GM18499 (cell line): ENCODE measurements around the gene EPHB1.
"Not testable (repeated sequence)": the region's sequence is repeated elsewhere in the genome, so short reads cannot be mapped to it uniquely, and the experiment has no call there.

Experiments used
- ATAC-seq: cut with Tn5 transposase; IDR thresholded peaks from one replicate; pipeline ENCODE4 v1.9.1; 2021; ENCODE audit warnings: moderate number of reproducible peaks; ENCODE audit not compliant: insufficient read depth, unreplicated experiment

The EPHB1 gene

DNA sequence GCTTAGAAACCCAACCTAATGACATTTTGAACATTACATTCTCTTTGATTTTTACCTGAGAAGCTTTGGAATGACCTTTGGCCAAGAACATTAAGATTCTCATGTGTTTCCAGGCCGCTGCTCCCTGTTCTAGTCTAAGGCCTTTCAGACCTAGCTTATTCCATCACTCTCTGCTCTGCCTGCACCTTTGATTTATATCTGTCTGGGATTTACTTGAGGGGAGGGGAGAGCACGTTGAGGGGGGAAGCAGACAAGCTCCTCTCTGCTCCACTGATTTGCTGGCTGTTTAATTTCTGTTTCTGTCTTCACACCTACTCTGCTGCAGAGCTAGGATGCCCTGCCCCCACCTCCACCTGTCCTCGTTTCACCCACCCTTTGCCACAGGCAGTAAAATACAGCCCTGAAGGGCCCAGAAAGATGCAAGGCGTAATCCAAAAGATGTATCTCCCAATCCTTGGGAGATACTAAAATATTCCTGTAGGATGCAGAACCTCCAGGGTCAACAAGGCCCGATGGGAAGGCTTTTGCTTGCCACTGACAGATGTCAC is 429.8 kb downstream of the EPHB1 start:
- ATAC-seq, result no peak

DNA sequence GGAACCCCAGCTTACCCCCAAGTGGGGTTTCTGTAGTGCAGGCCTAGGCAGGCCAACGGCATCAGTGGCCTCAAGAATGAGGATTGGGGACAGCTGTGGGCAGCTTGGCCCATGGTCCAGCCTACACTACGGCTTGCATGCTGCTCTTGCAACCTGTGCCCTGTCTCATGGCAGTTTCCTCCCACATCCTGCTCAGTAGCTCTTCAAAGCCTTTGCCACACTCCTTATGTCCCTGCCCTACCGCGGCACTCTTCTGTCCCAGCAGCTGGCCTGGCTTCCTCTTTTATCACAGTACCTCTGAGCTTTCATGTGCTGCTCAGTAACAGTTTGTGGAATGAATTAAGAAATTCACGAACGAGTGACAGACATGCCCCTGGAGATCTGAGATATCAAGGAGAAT is 431.0 kb downstream of the EPHB1 start:
- no peak for ATAC-seq

DNA sequence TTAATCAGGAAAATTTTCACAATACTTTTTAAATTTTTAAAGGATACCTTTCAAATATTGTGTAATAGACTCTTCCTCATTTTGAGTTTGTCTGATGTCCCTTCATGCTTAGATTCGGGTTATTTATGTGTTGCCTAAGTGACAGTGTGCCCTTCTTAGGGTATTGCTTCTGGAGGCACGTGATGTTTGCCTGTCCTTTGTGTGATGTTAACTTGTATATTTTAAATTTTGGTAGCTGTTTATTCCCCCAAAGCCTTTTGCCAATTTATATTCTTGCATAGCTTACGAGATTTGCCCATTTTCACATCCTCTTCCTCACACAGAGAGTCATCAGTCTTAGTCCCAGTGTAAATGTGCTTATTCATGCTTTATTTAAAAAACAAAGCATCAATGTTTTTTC is 433.1 kb downstream of the EPHB1 start:
- ATAC-seq, result no peak

DNA sequence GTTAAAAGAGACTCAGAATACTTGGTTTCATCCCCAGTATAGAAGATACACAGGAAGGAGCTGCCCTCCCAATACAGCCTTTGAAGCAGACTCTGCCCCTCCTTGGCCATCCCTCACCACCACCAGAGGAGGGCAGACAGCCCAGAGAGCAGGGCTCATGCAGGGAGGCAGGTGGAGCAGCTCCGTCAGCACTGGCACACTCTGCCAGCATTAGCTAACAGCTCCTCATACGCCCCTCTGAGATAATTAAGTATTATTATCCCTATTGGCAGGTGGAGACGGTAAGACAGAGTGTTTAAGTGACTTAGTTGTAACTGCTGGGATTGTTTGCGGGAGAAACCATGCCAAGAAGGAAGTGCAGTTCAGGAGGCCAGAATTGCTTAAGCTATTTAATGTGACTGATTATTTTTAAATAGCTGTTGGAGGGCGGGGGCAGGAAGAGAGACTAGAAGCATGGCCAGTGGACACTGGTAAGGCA is 434.0 kb downstream of the EPHB1 start:
- no peak for ATAC-seq

DNA sequence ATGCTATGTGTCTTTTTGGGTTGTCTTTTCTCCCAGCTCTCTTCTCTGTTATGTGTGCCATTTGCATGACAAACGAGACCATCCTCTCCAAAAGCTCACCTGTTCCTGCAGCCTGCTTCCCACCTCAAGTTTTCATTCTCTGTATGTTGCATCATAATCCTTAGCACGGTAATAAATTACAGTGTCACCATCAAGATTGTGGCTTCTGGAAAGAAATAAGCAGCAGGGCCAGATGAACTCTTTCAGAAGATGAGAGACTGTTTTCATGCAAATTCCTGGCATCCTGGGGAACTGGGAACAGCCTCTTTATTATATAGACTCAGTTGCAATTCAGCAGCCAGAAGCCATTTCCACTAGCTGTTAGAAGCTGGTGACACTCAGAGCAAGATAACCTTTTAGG is 436.7 kb downstream of the EPHB1 start:
- no peak for ATAC-seq

DNA sequence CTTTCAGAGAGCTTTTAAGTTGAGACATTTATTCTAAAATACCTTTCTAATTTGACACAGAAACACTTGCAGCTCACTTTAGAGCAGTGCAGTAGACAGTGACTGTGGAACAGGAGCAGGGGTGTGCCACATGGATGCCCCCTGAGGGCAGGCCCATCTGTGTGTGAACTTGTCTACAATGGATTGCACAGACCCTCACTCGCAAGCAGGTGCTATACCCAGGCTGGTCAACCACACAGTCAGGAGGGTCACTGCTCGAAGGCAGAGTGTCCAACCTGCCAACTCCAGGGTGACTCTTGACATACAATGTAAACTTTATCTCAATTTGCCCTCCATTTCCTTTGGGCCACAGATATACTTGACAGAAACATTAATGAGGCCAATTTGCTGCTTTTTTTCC is 437.2 kb downstream of the EPHB1 start:
- ATAC-seq, result no peak

DNA sequence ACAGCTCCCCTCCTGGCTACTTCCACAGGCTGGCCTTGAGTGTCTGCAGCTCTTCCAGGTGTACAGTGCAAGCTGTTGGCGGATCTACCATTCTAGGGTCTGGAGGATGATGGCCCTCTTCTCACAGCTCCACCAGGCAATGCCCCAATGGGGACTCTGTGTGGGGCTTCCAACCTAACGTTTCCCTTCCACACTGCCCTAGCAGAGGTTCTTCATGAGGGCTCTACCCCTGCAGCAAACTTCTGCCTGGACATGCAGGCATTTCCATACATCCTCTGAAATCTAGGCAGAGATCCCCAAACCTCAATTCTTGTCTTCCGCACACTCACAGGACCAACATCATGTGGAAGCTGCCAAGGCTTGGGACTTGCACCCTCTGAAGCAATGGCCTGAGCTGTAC is 438.4 kb downstream of the EPHB1 start:
- not testable (repeated sequence) for ATAC-seq

DNA sequence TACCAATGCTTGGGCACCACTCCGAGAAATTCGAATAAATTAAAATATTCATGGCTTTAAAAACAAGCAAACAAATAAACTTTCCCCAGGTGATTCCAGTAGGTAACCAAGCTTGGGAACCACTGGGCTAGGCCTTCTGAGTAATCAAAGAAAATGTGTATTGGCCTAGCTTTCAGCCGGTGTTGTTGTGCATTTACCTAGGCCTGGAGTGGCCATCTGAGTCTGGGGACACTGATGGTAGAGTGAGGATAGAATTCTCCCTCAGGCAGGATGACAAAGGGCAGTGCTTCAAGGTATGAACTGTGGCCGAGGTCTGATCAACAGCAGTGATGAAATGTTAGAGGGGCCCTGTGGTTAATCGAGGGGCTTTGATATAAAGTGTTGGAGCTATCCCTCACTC is 440.5 kb downstream of the EPHB1 start:
- ATAC-seq, result no peak

DNA sequence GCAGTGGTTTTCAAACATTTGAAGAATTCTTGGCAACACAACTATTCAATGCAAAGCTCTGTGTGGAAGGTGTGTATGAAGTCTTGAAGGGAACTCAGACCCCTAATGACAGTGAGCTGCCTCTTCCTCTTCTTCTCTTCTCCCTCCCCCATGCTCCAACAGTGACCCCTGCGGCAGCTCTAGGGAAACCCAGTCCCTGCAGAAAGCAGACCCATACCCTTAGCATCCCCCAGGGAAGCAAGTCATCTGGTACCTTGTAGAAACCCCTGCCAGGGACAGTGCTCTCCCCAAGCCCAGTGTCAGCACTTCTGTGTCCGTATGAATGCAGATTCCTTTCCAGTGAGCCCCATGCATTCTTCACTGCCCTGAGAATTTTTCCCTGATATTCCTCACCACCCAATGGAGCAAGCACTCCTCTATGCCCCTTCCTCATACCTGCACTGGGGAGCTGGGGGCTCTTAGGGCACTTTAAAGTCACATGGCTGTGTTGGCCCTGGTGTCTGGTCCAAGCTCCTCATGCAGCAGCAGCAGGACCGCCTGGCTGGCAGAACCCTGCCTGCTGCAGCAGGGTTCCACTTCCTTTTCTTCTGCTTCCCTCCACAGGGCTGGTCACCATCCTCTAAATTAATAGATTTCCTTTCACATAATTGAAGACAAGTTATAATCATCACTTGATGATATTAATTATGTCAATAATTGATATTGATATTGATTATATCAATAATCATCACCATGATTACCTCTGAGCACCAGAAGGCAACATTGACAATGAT is 442.5 kb downstream of the EPHB1 start:
- no peak for ATAC-seq

DNA sequence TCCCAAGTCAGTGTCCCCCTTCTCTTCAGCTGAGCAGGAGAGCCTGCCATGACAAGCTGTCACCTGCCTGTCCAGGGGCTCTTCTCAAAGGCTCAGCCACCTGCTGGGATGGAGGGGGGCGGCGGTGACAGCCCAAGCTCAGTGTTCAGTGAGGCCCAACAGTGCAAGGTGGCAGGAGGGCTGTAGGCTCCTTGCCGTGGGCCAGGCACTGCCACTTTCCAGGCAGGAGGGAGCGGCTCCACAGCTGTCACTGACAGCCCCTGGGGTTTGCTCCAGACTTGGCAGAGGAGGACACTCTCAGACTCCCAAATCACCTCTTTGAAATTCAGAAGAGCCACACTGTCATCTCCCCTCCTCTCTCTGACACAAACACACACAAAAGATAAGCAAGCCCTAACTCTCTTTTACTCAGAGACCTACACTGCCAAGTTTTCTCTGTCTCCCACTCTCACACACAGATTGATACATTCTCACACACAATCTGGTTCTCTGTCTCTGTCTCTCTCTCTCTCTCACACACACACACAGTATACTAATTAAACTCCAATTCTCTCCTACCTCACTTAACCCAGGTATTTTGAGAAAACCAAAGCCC is 443.3 kb downstream of the EPHB1 start:
- ATAC-seq, result no peak

DNA sequence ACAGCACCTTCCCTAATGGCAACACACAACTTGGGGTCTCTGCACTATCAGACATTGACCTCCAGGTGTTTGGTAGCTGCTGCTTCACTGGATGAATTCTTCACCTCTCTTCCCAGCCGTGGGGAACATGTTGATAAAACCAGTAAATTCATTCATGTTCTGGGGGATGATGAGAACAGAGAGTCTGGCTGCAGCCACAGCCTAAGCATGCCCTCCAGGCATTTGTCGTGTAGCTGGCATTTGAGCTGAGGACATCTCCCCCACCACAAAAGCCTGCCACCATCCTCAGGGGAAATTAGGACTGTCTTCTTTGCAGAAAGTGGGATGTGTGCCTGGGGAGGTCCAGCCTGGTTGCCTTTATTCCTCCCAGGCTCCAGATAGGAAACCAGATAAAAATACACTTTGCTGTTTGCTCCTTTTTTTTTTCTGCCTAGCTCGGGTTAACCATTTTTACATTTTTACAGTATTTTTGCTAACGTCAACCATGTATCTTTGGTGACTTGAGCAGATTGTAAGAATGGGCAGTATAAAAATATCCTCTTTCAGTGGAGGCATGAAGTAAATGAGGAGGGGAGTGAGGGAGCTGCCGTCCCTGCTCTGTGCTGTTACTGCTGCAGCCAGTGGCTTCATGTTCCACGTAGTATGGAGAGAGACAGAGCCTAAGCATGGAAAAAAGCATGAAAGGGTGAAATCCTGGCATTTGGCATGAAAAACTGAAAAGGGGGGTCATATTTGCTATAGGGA is 444.0 kb downstream of the EPHB1 start:
- no peak for ATAC-seq

DNA sequence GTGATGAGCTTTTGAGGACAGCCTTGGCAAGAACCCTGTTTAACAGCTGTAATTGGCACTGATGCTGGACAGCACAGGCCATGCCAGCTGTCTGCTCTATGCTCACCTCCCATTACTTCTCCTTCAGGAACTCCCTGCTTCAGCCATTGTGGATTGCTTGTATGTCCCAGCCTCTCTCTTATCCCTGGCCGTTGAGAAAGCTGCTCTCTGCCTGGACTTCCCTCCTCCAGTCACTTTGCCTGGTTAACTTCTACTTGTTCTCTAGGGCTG is 444.5 kb downstream of the EPHB1 start:
- no peak for ATAC-seq

DNA sequence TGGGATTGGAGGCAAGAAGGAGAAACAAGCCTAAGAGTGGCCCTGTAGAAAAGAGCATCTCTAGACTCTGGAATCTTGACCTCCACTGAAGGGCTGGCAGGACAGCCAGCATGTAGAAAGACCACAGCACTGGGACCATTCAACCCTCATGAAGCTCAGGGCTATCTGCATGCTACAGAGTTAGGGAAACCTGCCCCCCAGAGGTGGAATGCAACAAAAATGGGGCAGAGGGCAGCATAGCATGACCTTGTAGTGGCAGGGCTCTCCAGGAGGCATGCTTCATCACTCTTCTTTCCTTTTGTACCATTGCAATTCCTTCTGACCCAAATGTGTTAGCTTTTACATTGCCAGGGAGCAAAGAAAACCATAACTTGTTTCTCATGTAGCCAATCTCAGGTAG is 445.4 kb downstream of the EPHB1 start:
- no peak for ATAC-seq

DNA sequence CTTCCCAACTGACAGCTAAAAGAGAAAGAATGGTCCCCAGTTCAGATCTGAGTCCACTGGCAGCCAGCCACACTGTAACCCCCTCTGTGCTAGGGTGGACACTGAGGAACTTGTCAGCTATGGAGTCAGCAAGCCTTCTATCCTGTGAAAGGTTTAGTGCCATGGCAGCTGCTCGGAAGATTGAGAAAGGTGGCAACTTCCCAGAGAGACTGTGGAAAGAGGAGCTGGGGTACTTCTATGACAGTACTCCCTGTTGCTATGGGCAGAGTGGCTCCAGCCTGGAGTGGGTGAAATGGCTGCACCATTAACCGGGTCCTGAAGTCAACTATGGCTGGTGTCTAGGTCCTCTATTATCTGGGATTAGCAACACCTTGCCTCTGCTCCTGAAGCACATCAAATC is 447.2 kb downstream of the EPHB1 start:
- no peak for ATAC-seq

DNA sequence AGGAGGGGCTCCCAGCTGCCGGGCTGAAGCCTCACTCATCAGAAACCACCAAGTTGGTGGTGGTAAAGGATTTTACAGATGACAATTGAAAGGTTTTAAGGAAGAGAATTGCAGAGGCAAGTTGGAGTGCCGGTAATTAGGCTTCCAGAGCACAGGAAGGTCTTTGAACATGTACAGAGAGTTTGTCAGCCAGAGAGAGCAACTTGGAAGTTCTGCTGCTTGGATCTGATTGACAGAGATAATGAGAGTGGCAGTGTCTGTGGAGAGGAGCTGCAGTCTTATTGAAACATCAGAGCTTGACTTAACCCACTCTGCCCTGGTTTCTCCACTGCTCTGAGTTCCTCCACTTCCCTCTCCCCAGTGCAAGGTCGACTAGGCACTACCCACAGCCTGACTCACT is 448.6 kb downstream of the EPHB1 start:
- no peak for ATAC-seq

DNA sequence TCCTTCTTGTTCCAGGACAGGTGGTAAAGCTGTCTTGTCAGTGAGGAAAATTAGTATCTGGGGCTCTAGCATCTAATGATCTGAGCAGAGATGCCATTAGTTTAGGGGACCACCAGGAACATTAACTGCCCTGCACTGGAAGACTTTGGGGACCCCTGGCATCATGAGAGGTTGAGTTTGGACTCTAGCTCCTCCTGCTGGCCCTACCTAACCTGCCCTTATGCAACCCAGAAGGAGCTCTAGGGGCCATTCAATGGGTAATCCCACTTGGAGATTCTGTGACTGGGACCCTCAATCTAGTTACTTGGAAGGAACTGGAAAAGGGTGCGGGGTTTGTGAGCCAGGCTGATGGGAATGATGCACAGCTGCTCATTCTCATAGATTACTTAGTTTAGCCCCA is 451.0 kb downstream of the EPHB1 start:
- no peak for ATAC-seq

DNA sequence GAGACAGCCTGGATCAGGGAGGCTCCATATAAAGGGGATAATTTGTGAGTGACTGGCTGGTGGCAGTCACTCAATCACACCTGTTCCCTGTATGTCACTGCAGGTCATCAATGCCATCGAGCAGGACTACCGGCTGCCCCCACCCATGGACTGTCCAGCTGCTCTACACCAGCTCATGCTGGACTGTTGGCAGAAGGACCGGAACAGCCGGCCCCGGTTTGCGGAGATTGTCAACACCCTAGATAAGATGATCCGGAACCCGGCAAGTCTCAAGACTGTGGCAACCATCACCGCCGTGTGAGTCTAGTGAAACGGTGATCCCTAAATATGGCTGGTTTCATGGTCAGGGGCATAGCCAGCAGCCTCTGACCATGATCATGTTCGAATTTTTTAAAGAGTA is 453.2 kb downstream of the EPHB1 start:
- no peak for ATAC-seq

DNA sequence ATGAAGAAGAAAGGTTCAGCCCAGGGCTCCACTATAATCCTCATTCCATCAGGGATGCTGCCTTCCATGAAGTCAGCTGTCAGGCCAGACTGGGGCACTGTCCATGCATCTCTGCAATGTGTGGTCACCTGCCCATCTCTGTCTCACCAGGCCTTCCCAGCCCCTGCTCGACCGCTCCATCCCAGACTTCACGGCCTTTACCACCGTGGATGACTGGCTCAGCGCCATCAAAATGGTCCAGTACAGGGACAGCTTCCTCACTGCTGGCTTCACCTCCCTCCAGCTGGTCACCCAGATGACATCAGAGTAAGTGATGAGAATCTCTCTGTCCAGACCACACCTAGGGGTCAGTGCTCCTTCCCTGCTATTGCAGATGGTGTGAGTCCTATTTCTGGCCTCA is 454.1 kb downstream of the EPHB1 start:
- ATAC-seq, result no peak

DNA sequence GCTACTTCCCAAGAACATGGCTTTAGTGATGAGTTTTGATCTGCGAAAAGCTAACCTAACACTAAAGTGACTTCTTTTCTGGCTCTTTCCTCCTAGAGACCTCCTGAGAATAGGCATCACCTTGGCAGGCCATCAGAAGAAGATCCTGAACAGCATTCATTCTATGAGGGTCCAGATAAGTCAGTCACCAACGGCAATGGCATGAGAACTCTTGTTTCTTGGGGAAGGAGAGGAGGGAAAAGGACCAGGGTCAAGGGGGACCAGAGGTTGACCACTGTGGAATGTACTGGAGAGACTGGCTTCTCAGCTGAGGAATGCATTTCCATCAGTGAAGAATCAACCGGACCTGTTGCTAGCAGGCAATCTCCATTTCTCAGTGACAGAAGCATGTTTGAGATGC is 463.9 kb downstream of the EPHB1 start:
- ATAC-seq, result no peak

DNA sequence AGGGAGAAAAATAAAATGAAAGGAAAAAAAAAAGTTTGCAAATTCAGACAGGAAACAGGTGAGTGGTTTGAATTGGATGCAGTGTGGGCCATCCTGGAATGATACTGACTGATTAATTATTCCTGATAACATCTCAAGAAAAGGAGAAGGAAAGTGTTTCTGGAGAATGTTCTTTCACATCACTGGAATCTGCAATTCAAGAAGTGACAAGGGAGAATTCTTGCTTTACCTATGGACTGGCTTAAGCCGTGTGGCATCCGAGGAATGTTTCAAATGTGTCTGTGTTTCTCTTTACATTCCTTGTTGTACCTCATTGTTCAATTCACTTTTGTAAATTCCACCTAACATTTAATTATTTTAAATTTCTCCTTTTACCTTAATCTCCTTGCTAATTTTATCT is 465.0 kb downstream of the EPHB1 start:
- ATAC-seq, result no peak

DNA sequence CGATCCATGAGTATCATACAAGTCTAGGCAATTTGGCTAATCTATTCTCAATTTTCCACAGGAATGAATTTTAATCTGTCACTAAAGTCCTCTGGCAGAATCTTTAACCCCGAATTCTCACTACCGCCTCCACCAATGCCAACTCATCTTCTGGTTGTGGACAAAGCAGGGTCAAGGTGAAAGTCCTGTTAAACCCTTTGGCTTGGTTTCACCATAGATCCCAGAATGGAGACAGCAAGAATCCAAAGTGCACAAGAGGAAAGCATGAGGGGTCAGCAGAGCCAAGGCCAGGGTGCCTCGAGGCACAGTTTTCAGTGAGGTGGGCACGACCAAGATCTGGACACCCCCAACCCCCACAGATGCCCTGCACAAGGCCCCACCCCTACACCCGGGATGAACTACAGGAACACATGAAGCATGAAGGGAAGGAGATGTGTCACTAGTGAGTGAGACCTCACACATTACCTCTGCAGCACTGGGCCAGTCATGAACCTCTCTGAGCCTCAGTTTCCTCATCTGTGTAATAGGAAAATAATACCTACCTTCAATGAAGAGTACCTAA is 466.2 kb downstream of the EPHB1 start:
- no peak for ATAC-seq
